ENCODE results near the gene BTAF1. TPM values are rescaled to one million over a fixed set of nuclear protein-coding genes. Genes with fewer than 3 reads are reported as not detected.

Gene BTAF1
- total RNA-seq, 1 experiment from 2014 or later: 37.0 TPM

- BruUV-seq (replicated peaks): no TSS peak
- CTCF ChIA-PET: no interaction called here
These were observed 131.2 kb downstream of the BTAF1 start for GRCh38 chr10:92054807-92055206.

GRCh38 chr10:92062273-92062672 lies 138.7 kb downstream of the BTAF1 start:
- Mint-ChIP-seq H3K9me3 (ENCODE audit: unreplicated experiment) (no peaks in the 10 kb centered on the region), H3K27me3 (ENCODE audit: insufficient read depth, unreplicated experiment) (no peaks in the 10 kb centered on the region), H3K4me1 (ENCODE audit: insufficient read depth, unreplicated experiment) (peaks cover 4% of the 10 kb centered on the region), H3K36me3 (ENCODE audit: insufficient read depth, unreplicated experiment) (no peaks in the 10 kb centered on the region), H3K27ac (ENCODE audit: low read depth, unreplicated experiment) (no peak overlapping the region), H3K4me3 (ENCODE audit: unreplicated experiment) (no peak overlapping the region)
- DNase-seq (ENCODE audit: unreplicated experiment): no peak
- BruUV-seq (replicated peaks): no TSS peak
- intact Hi-C loops (cut with micrococcal nuclease): no loop called here
- no peak for TF ChIP-seq CTCF (IDR thresholded peaks at IDR 0.05; ENCODE audit: unreplicated experiment)
- ChIA-PET POLR2A (interaction anchor here (0.7 kb wide), 1 partner anchor 506 kb away, joined by 3 read pairs; no protein-coding TSS in a partner anchor), CTCF (interaction anchor here (1.2 kb wide), 1 partner anchor 372 kb away, joined by 4 read pairs; no protein-coding TSS in a partner anchor)

More at GRCh38 chr10:92054807-92055206, 131.2 kb downstream of the BTAF1 start:
- no peak for TF ChIP-seq CTCF (IDR thresholded peaks at IDR 0.05; ENCODE audit: unreplicated experiment)
- H3K27ac Mint-ChIP-seq (ENCODE audit: low read depth, unreplicated experiment): no peak overlapping the region
- H3K36me3 Mint-ChIP-seq (ENCODE audit: insufficient read depth, unreplicated experiment): peaks cover 6% of the 10 kb centered on the region
- DNase-seq (ENCODE audit: unreplicated experiment): no peak
- intact Hi-C loops (cut with micrococcal nuclease): no loop called here
- H3K9me3 Mint-ChIP-seq (ENCODE audit: unreplicated experiment): no peaks in the 10 kb centered on the region
- H3K4me1 Mint-ChIP-seq (ENCODE audit: insufficient read depth, unreplicated experiment): peaks cover 4% of the 10 kb centered on the region
- POLR2A ChIA-PET: no interaction called here
- no peak overlapping the region for H3K4me3 Mint-ChIP-seq (ENCODE audit: unreplicated experiment)
- no peaks in the 10 kb centered on the region for H3K27me3 Mint-ChIP-seq (ENCODE audit: insufficient read depth, unreplicated experiment)

- H3K4me3 Mint-ChIP-seq (ENCODE audit: unreplicated experiment): no peak overlapping the region
- H3K27me3 Mint-ChIP-seq (ENCODE audit: insufficient read depth, unreplicated experiment): no peaks in the 10 kb centered on the region
- no peak for TF ChIP-seq CTCF (IDR thresholded peaks at IDR 0.05; ENCODE audit: unreplicated experiment)
- ChIA-PET CTCF (interaction anchor here (0.6 kb wide), 1 partner anchor 500 kb away, joined by 6 read pairs; no protein-coding TSS in a partner anchor), POLR2A (interaction anchor here (0.6 kb wide), 1 partner anchor 472 kb away, joined by 5 read pairs; no protein-coding TSS in a partner anchor)
- no peak for DNase-seq (ENCODE audit: unreplicated experiment)
- no peaks in the 10 kb centered on the region for H3K9me3 Mint-ChIP-seq (ENCODE audit: unreplicated experiment)
- intact Hi-C loops (cut with micrococcal nuclease): no loop called here
- no peaks in the 10 kb centered on the region for H3K36me3 Mint-ChIP-seq (ENCODE audit: insufficient read depth, unreplicated experiment)
- BruUV-seq (replicated peaks): no TSS peak
- H3K27ac Mint-ChIP-seq (ENCODE audit: low read depth, unreplicated experiment): no peak overlapping the region
- peaks cover under 1% of the 10 kb centered on the region for H3K4me1 Mint-ChIP-seq (ENCODE audit: insufficient read depth, unreplicated experiment)
These were observed 140.9 kb downstream of the BTAF1 start for GRCh38 chr10:92064506-92064905.

- Mint-ChIP-seq H3K4me3 (ENCODE audit: unreplicated experiment) (no peak overlapping the region), H3K27ac (ENCODE audit: low read depth, unreplicated experiment) (no peak overlapping the region), H3K27me3 (ENCODE audit: insufficient read depth, unreplicated experiment) (no peaks in the 10 kb centered on the region), H3K36me3 (ENCODE audit: insufficient read depth, unreplicated experiment) (no peaks in the 10 kb centered on the region), H3K9me3 (ENCODE audit: unreplicated experiment) (no peaks in the 10 kb centered on the region), H3K4me1 (ENCODE audit: insufficient read depth, unreplicated experiment) (no peaks in the 10 kb centered on the region)
- BruUV-seq (replicated peaks): no TSS peak
- intact Hi-C loops (cut with micrococcal nuclease): no loop called here
- no peak for TF ChIP-seq CTCF (IDR thresholded peaks at IDR 0.05; ENCODE audit: unreplicated experiment)
- no peak for DNase-seq (ENCODE audit: unreplicated experiment)
- ChIA-PET CTCF (no interaction called here), POLR2A (interaction anchor here (1.4 kb wide), 1 partner anchor 11 kb away, joined by 5 read pairs; no protein-coding TSS in a partner anchor)
These were observed 142.8 kb downstream of the BTAF1 start for GRCh38 chr10:92066386-92066785.
